ENCODE data around the gene SEMA4F.

The SEMA4F gene

DNA sequence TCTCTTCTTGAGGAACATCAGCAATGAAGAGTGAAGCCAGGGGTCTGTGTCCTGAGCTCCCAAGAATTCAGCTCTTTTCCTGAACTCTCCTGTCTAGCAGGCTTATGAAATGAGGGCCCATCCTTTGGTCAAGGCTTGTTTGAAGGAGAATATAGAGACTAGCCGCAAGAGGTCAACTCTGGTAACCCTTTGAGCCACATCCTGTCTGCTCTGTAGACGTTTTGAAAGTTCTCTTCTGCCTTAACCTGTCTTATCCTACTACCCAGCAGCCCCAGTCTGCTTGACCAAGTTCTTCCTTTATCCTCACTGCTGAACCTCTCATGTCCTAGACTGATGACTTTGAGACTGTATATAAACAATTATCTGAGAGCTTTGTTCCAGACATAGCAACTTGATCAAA lies 5.4 kb downstream of the SEMA4F start:
- no peak overlapping the region for H3K4me2 ChIP-seq (ENCODE audit: low read length)
- no peaks in the 10 kb centered on the region for H3K4me1 ChIP-seq
- no peaks in the 10 kb centered on the region for H3K36me3 ChIP-seq (ENCODE audit: control insufficient read depth, insufficient read depth, low read length)
- H2AFZ ChIP-seq: no peak overlapping the region
- no peaks in the 10 kb centered on the region for H3K9me3 ChIP-seq (ENCODE audit: control insufficient read depth, low read length)
- peaks cover 2% of the 10 kb centered on the region for H3K79me2 ChIP-seq
- H3K4me3 ChIP-seq (ENCODE audit: low read depth, low read length): no peak overlapping the region
- no peak overlapping the region for H3K27ac ChIP-seq
- no peaks in the 10 kb centered on the region for H3K27me3 ChIP-seq (ENCODE audit: control insufficient read depth, insufficient read depth, low read length)
- H3K9ac ChIP-seq: no peak overlapping the region
- TF ChIP-seq, protein P1, sequence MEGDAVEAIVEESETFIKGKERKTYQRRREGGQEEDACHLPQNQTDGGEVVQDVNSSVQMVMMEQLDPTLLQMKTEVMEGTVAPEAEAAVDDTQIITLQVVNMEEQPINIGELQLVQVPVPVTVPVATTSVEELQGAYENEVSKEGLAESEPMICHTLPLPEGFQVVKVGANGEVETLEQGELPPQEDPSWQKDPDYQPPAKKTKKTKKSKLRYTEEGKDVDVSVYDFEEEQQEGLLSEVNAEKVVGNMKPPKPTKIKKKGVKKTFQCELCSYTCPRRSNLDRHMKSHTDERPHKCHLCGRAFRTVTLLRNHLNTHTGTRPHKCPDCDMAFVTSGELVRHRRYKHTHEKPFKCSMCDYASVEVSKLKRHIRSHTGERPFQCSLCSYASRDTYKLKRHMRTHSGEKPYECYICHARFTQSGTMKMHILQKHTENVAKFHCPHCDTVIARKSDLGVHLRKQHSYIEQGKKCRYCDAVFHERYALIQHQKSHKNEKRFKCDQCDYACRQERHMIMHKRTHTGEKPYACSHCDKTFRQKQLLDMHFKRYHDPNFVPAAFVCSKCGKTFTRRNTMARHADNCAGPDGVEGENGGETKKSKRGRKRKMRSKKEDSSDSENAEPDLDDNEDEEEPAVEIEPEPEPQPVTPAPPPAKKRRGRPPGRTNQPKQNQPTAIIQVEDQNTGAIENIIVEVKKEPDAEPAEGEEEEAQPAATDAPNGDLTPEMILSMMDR (IDR thresholded peaks at IDR 0.05): no peak

DNA sequence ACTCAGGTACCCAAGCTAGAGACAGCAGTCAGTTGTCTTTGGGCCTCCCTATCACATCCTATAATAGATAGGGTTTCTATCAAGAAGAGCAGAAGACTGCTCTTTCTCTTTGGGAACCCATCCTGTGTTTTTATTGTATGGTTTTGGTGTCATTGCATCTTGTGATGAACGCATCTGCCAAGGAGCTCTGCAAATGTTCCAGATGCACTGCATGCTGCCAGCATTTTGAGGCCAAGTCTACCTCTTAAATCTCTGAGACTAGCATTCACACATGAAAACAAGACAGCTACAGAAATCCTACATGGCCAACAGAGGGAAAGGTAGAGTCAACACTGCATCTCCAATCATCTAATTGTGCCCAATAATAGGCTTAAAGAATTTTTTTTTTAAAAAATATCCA lies 14.0 kb downstream of the SEMA4F start:
- no peak overlapping the region for H3K4me3 ChIP-seq (ENCODE audit: low read depth, low read length)
- H3K79me2 ChIP-seq: no peaks in the 10 kb centered on the region
- H3K9me3 ChIP-seq (ENCODE audit: control insufficient read depth, low read length): no peaks in the 10 kb centered on the region
- no peak overlapping the region for H2AFZ ChIP-seq
- H3K4me1 ChIP-seq: no peaks in the 10 kb centered on the region
- no peaks in the 10 kb centered on the region for H3K27me3 ChIP-seq (ENCODE audit: control insufficient read depth, insufficient read depth, low read length)
- H3K36me3 ChIP-seq (ENCODE audit: control insufficient read depth, insufficient read depth, low read length): no peaks in the 10 kb centered on the region
- H3K4me2 ChIP-seq (ENCODE audit: low read length): no peak overlapping the region
- no peak overlapping the region for H3K9ac ChIP-seq
- H3K27ac ChIP-seq: no peak overlapping the region
- TF ChIP-seq, protein P1 (IDR thresholded peaks at IDR 0.05): no peak

DNA sequence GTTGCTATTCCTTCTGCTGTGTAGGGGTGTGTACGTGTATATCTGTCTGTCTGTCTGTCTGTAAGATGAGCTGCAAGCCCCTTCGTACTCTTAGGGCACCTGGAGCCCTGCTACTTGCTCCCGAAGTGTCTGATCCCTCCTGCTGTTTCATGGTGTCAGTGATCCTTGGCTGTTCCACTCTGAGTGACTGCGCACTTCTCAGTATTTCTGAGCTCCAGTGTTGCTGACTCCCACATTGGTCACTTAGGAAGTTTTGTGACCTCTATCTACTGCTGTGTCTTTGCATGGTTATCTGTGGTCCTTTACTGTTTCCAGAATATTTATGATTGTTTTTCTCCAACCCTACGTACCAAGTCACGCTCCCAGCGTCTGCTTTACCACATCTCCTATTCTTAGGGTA lies 16.2 kb downstream of the SEMA4F start:
- TF ChIP-seq, protein P1 (IDR thresholded peaks at IDR 0.05): no peak

DNA sequence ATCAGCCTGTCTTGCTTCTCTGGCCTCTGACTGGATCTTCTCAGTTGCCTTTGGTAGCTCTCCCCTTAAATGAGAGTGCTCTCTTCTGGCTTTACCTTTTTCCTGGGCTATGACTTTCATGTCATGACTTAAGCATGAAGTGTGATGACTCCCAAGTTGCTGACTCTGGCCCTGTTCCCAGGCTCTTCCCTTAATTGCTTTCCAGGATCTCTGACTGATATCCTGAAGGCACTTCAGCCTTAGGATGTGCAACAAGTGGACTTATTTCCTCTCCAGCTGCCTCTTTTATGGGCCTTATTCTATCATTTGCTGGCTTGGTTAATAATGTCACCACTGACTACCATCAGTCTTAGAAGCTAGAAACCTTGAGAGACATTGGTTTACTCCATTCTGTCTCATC lies 17.4 kb downstream of the SEMA4F start:
- Histone ChIP-seq H3K36me3 (ENCODE audit: control insufficient read depth, insufficient read depth, low read length) (no peaks in the 10 kb centered on the region), H3K4me3 (ENCODE audit: low read depth, low read length) (no peak overlapping the region), H3K27ac (no peak overlapping the region), H2AFZ (no peak overlapping the region), H3K79me2 (no peaks in the 10 kb centered on the region), H3K27me3 (ENCODE audit: control insufficient read depth, insufficient read depth, low read length) (no peaks in the 10 kb centered on the region), H3K9ac (no peak overlapping the region), H3K9me3 (ENCODE audit: control insufficient read depth, low read length) (no peaks in the 10 kb centered on the region), H3K4me1 (no peaks in the 10 kb centered on the region), H3K4me2 (ENCODE audit: low read length) (no peak overlapping the region)
- TF ChIP-seq, protein P1 (IDR thresholded peaks at IDR 0.05): no peak

More for the DNA sequence above, 16.2 kb downstream of the SEMA4F start:
- H3K27me3 ChIP-seq (ENCODE audit: control insufficient read depth, insufficient read depth, low read length): no peaks in the 10 kb centered on the region
- H3K4me3 ChIP-seq (ENCODE audit: low read depth, low read length): no peak overlapping the region
- H3K4me2 ChIP-seq (ENCODE audit: low read length): no peak overlapping the region
- H3K79me2 ChIP-seq: no peaks in the 10 kb centered on the region
- no peak overlapping the region for H3K27ac ChIP-seq
- H3K4me1 ChIP-seq: no peaks in the 10 kb centered on the region
- no peaks in the 10 kb centered on the region for H3K36me3 ChIP-seq (ENCODE audit: control insufficient read depth, insufficient read depth, low read length)
- H3K9me3 ChIP-seq (ENCODE audit: control insufficient read depth, low read length): no peaks in the 10 kb centered on the region
- H2AFZ ChIP-seq: no peak overlapping the region
- H3K9ac ChIP-seq: no peak overlapping the region

DNA sequence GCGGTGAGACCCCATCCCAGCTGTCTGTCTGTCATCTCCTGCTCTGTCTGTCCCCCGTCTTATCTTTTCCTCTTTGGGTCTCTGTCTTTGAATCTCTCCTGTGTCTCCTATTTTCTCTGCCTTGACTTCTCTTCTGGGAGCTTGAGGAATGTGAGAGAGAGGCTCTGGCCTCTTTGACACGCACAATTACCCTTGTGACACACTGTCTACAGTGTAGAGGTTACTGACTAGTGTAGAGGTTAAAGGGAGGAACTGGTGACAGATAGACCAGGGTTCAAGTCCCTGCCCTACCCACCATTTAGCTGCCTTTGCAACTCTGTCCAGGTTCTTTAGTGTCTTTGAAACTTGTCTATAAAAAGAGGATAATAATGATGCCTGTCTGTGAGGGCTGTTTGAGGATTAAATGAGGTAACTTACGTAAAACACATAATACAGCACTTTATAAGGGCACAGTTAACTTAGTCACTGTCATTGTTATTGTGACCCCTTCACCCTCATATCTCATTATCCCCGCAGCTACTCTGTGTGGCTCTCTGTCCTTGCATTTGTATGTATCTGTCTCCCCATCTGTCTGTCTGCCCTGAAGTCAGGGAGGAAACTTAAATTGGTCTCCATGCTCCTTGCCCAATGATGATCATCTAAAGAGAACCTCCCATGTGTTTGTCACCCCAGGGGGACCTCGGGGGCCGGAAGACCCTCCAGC lies 19.9 kb downstream of the SEMA4F start:
- H2AFZ ChIP-seq: no peak overlapping the region
- no peaks in the 10 kb centered on the region for H3K4me1 ChIP-seq
- no peak overlapping the region for H3K4me3 ChIP-seq (ENCODE audit: low read depth, low read length)
- no peaks in the 10 kb centered on the region for H3K36me3 ChIP-seq (ENCODE audit: control insufficient read depth, insufficient read depth, low read length)
- H3K4me2 ChIP-seq (ENCODE audit: low read length): no peak overlapping the region
- no peaks in the 10 kb centered on the region for H3K79me2 ChIP-seq
- TF ChIP-seq, protein P1 (IDR thresholded peaks at IDR 0.05): no peak
- H3K27ac ChIP-seq: no peak overlapping the region
- H3K9me3 ChIP-seq (ENCODE audit: control insufficient read depth, low read length): no peaks in the 10 kb centered on the region
- no peaks in the 10 kb centered on the region for H3K27me3 ChIP-seq (ENCODE audit: control insufficient read depth, insufficient read depth, low read length)
- H3K9ac ChIP-seq: no peak overlapping the region

All from parathyroid adenoma (tissue), 2 donors.